GM12878 (cell line): ENCODE data around the gene C16orf96.

ENCODE experiments used
- EGR1 ChIP-seq, 2 experiments: IDR thresholded peaks; 1 replicate in 1 of 2; 2 replicates in 1 of 2; pipeline ENCODE4 v1.6.1; 2011 to 2012; ENCODE audit warnings: low read depth in 2 of 2, low read length in 2 of 2, borderline replicate concordance in 1 of 2, mild to moderate bottlenecking in 1 of 2, moderate library complexity in 1 of 2
- FOS ChIP-seq: IDR thresholded peaks from 3 replicates; pipeline ENCODE4 v1.6.1; 2011; ENCODE audit warnings: borderline replicate concordance; ENCODE audit not compliant: insufficient read length; ENCODE audit errors: extremely low read depth
- HDAC6 ChIP-seq: fragments of 200-600 bp; sonication (generic); IDR thresholded peaks from one replicate; pipeline ENCODE4 v1.8.0; 2017; ENCODE audit warnings: antibody characterized with exemption; ENCODE audit not compliant: unreplicated experiment
- JUNB ChIP-seq: IDR thresholded peaks from 2 replicates; pipeline ENCODE4 v1.6.1; 2016; ENCODE audit warnings: antibody characterized with exemption, mild to moderate bottlenecking
- POLR2A ChIP-seq: IDR thresholded peaks from 2 replicates; pipeline ENCODE4 v1.6.1; 2011; ENCODE audit warnings: low read depth, mild to moderate bottlenecking, low read length
- SMARCA5 ChIP-seq: fragments of 450-650 bp; IDR thresholded peaks from 2 replicates; pipeline ENCODE4 v1.6.1; 2017; ENCODE audit warnings: mild to moderate bottlenecking
- TAF1 ChIP-seq: IDR thresholded peaks from 2 replicates; pipeline ENCODE4 v1.6.1; 2011; ENCODE audit warnings: mild to moderate bottlenecking, low read depth, low read length, borderline replicate concordance
- ZBTB40 ChIP-seq: fragments of 450-650 bp; IDR thresholded peaks from 2 replicates; pipeline ENCODE4 v1.6.1; 2016; ENCODE audit warnings: mild to moderate bottlenecking, moderate library complexity, borderline replicate concordance
- ZNF274 ChIP-seq: IDR thresholded peaks from one replicate; pipeline ENCODE4 v1.8.0; 2011; ENCODE audit not compliant: insufficient read length, insufficient read depth
- ZNF384 ChIP-seq: IDR thresholded peaks from 2 replicates; pipeline ENCODE4 v1.6.1; 2012; ENCODE audit warnings: low read depth, mild to moderate bottlenecking, low read length, improper control_type of control experiment, borderline replicate concordance
- TF ChIP-seq, protein P1 (sequence below), 3 experiments: IDR thresholded peaks in 2 of 3; conservative IDR thresholded peaks in 1 of 3; 2 replicates each; pipeline ENCODE4 v1.5.1; 2011; ENCODE audit warnings: low read depth in 3 of 3, low read length in 3 of 3, mild to moderate bottlenecking in 3 of 3, control low read depth in 2 of 3, moderate library complexity in 2 of 3, inconsistent platforms in 1 of 3, mixed read lengths in 1 of 3; ENCODE audit not compliant: control insufficient read depth in 2 of 3, insufficient read depth in 1 of 3; ENCODE audit errors: extremely low read depth in 1 of 3
- TF ChIP-seq, protein P2 (sequence below): fragments of 450-650 bp; IDR thresholded peaks from 2 replicates; pipeline ENCODE4 v1.6.1; 2018; ENCODE audit warnings: mild to moderate bottlenecking, low read depth, moderate library complexity; ENCODE audit not compliant: partially characterized antibody
- TF ChIP-seq, protein P3 (sequence below): IDR thresholded peaks from 2 replicates; pipeline ENCODE4 v1.6.1; 2012; ENCODE audit warnings: mild to moderate bottlenecking, low read depth, low read length

- TF ChIP-seq ZNF274: no peak
- TF ChIP-seq, protein P1, sequence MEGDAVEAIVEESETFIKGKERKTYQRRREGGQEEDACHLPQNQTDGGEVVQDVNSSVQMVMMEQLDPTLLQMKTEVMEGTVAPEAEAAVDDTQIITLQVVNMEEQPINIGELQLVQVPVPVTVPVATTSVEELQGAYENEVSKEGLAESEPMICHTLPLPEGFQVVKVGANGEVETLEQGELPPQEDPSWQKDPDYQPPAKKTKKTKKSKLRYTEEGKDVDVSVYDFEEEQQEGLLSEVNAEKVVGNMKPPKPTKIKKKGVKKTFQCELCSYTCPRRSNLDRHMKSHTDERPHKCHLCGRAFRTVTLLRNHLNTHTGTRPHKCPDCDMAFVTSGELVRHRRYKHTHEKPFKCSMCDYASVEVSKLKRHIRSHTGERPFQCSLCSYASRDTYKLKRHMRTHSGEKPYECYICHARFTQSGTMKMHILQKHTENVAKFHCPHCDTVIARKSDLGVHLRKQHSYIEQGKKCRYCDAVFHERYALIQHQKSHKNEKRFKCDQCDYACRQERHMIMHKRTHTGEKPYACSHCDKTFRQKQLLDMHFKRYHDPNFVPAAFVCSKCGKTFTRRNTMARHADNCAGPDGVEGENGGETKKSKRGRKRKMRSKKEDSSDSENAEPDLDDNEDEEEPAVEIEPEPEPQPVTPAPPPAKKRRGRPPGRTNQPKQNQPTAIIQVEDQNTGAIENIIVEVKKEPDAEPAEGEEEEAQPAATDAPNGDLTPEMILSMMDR (IDR thresholded peaks at IDR 0.05 in 2 of 3, conservative IDR thresholded peaks at IDR 0.05 in 1 of 3; ENCODE audit: control insufficient read depth in 2 of 3, extremely low read depth in 1 of 3, insufficient read depth in 1 of 3, low read depth in 3 of 3, low read length in 3 of 3): no peak
- TF ChIP-seq ZNF384: no peak
- TF ChIP-seq HDAC6: no peak
- TF ChIP-seq POLR2A: no peak
- no peak for TF ChIP-seq JUNB
- no peak for TF ChIP-seq FOS
- TF ChIP-seq, protein P2, sequence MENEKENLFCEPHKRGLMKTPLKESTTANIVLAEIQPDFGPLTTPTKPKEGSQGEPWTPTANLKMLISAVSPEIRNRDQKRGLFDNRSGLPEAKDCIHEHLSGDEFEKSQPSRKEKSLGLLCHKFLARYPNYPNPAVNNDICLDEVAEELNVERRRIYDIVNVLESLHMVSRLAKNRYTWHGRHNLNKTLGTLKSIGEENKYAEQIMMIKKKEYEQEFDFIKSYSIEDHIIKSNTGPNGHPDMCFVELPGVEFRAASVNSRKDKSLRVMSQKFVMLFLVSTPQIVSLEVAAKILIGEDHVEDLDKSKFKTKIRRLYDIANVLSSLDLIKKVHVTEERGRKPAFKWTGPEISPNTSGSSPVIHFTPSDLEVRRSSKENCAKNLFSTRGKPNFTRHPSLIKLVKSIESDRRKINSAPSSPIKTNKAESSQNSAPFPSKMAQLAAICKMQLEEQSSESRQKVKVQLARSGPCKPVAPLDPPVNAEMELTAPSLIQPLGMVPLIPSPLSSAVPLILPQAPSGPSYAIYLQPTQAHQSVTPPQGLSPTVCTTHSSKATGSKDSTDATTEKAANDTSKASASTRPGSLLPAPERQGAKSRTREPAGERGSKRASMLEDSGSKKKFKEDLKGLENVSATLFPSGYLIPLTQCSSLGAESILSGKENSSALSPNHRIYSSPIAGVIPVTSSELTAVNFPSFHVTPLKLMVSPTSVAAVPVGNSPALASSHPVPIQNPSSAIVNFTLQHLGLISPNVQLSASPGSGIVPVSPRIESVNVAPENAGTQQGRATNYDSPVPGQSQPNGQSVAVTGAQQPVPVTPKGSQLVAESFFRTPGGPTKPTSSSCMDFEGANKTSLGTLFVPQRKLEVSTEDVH: no peak
- TF ChIP-seq ZBTB40: no peak
- no peak for TF ChIP-seq SMARCA5
- TF ChIP-seq, protein P3, sequence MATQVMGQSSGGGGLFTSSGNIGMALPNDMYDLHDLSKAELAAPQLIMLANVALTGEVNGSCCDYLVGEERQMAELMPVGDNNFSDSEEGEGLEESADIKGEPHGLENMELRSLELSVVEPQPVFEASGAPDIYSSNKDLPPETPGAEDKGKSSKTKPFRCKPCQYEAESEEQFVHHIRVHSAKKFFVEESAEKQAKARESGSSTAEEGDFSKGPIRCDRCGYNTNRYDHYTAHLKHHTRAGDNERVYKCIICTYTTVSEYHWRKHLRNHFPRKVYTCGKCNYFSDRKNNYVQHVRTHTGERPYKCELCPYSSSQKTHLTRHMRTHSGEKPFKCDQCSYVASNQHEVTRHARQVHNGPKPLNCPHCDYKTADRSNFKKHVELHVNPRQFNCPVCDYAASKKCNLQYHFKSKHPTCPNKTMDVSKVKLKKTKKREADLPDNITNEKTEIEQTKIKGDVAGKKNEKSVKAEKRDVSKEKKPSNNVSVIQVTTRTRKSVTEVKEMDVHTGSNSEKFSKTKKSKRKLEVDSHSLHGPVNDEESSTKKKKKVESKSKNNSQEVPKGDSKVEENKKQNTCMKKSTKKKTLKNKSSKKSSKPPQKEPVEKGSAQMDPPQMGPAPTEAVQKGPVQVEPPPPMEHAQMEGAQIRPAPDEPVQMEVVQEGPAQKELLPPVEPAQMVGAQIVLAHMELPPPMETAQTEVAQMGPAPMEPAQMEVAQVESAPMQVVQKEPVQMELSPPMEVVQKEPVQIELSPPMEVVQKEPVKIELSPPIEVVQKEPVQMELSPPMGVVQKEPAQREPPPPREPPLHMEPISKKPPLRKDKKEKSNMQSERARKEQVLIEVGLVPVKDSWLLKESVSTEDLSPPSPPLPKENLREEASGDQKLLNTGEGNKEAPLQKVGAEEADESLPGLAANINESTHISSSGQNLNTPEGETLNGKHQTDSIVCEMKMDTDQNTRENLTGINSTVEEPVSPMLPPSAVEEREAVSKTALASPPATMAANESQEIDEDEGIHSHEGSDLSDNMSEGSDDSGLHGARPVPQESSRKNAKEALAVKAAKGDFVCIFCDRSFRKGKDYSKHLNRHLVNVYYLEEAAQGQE: no peak
- TF ChIP-seq TAF1: no peak
- no peak for TF ChIP-seq EGR1 (IDR thresholded peaks at IDR 0.05; ENCODE audit: borderline replicate concordance in 1 of 2, low read depth in 2 of 2, low read length in 2 of 2)
These were observed 70.3 kb downstream of the C16orf96 start for GRCh38 chr16:4626396-4626795.
